Gastrocnemius medialis (tissue), 4 donors: ENCODE results near the gene RRP9.

Experiments used
- CTCF ChIP-seq, 5 experiments: fragments of 450-650 bp in 3 of 5; fragments of 200-600 bp in 2 of 5; sonication (generic) in 2 of 5; IDR thresholded peaks in 4 of 5; conservative IDR thresholded peaks in 1 of 5; 1 replicate in 4 of 5; 2 replicates in 1 of 5; pipeline ENCODE4 v1.5.1; 2016 to 2019; ENCODE audit warnings: antibody characterized with exemption in 5 of 5, mild to moderate bottlenecking in 3 of 5, moderate library complexity in 3 of 5
- POLR2A ChIP-seq, 2 donors: fragments of 450-650 bp; IDR thresholded peaks; one replicate each; pipeline ENCODE4 v1.6.1; 2017; ENCODE audit warnings: antibody characterized with exemption in 2 of 2, mild to moderate bottlenecking in 2 of 2, moderate library complexity in 2 of 2

- TF ChIP-seq CTCF (IDR thresholded peaks at IDR 0.05 in 4 of 5, conservative IDR thresholded peaks at IDR 0.05 in 1 of 5) (no peak), POLR2A (IDR thresholded peaks at IDR 0.05) (no peak)
Observed at GRCh38 chr3:51950899-51951298, 9.2 kb upstream of the RRP9 start.
